Stimulated activated CD8-positive, alpha-beta memory T cell treated with anti-CD3 and anti-CD28 coated beads, Interleukin-4, amount 100 ng/mL, for 24 hours (primary cell): ENCODE measurements around the gene STK26.
A peak's percentile ranks its signal among the peaks of the same experiment; 100 is the strongest.
"Not testable (repeated sequence)": the region's sequence is repeated elsewhere in the genome, so short reads cannot be mapped to it uniquely, and the experiment has no call there.

ENCODE experiments used
- DNase-seq: peaks from one replicate; pipeline ENCODE4 v3.0.0-alpha.2; 2020; ENCODE audit warnings: low read depth

STK26 gene

GRCh38 chrX:132022967-132023895, at the start of gene STK26:
TSS of gene STK26 (plus strand) at chrX:132023302. CDS start at chrX:132023618, 316 bp downstream.
- peak; percentile 55 for DNase-seq

- no peak for DNase-seq
Observed at GRCh38 chrX:131975851-131976250, 47.3 kb upstream of the STK26 start.

- no peak for DNase-seq
Observed at GRCh38 chrX:131977619-131978018, 45.5 kb upstream of the STK26 start.

- no peak for DNase-seq
Observed at GRCh38 chrX:131979116-131979515, 44.0 kb upstream of the STK26 start.

- no peak for DNase-seq
Observed at GRCh38 chrX:131985526-131986049, 37.5 kb upstream of the STK26 start.

- DNase-seq, result no peak
Observed at GRCh38 chrX:131987252-131987651, 35.9 kb upstream of the STK26 start.

- DNase-seq, result no peak
Observed at GRCh38 chrX:131988236-131988635, 34.9 kb upstream of the STK26 start.

- no peak for DNase-seq
Observed at GRCh38 chrX:132001127-132001526, 22.0 kb upstream of the STK26 start.

- no peak for DNase-seq
Observed at GRCh38 chrX:132004728-132005127, 18.4 kb upstream of the STK26 start.

GRCh38 chrX:132009350-132009749, 13.8 kb upstream of the STK26 start:
- DNase-seq, result no peak

- DNase-seq, result not testable (repeated sequence)
Observed at GRCh38 chrX:132010213-132010612, 12.9 kb upstream of the STK26 start.

GRCh38 chrX:132015875-132016274, 7.2 kb upstream of the STK26 start:
- no peak for DNase-seq

GRCh38 chrX:132016628-132017430, 6.3 kb upstream of the STK26 start:
- no peak for DNase-seq

- no peak for DNase-seq
Observed at GRCh38 chrX:132017431-132018185, 5.5 kb upstream of the STK26 start.

GRCh38 chrX:132022198-132022966, 720 bp upstream of the STK26 start:
- DNase-seq, result no peak

- DNase-seq, result peak; percentile 33
Observed at GRCh38 chrX:132023896-132024386, 839 bp downstream of the STK26 start.

GRCh38 chrX:132025041-132025440, 1.9 kb downstream of the STK26 start:
- no peak for DNase-seq

- no peak for DNase-seq
Observed at GRCh38 chrX:132030264-132030663, 7.2 kb downstream of the STK26 start.

GRCh38 chrX:132031867-132032266, 8.8 kb downstream of the STK26 start:
- no peak for DNase-seq

GRCh38 chrX:132033166-132033565, 10.1 kb downstream of the STK26 start:
- no peak for DNase-seq

- DNase-seq, result no peak
Observed at GRCh38 chrX:132034648-132035047, 11.5 kb downstream of the STK26 start.
